Adrenal gland (tissue), 12 donors: ENCODE results near the gene CCDC54. TPM values are rescaled to one million over a fixed set of nuclear protein-coding genes. Genes with fewer than 3 reads are reported as not detected.

Source experiments
- DNase-seq, 7 donors: peaks; one replicate each; pipeline ENCODE4 v3.0.0-alpha.2; 2019 to 2020
- H3K27ac ChIP-seq, 5 donors: fragments of 200-600 bp; sonication (generic) in 4 of 5; 1 replicate in 3 of 5; 2 replicates in 2 of 5; pipeline versions ENCODE4 v1.5.1 to v1.8.0; 2016 to 2020; ENCODE audit warnings: mild to moderate bottlenecking in 1 of 5
- H3K27me3 ChIP-seq: fragments of 200-600 bp; 2 replicates; pipeline ENCODE4 v1.8.0; 2021
- H3K36me3 ChIP-seq, 2 donors: fragments of 200-600 bp; replicated peaks in 1 of 2; 1 replicate in 1 of 2; 2 replicates in 1 of 2; pipeline versions ENCODE4 v1.5.1 to v1.8.0; 2018 to 2022
- H3K4me1 ChIP-seq, 2 donors: fragments of 200-600 bp; replicated peaks in 1 of 2; 1 replicate in 1 of 2; 2 replicates in 1 of 2; pipeline versions ENCODE4 v1.5.1 to v1.8.0; 2018 to 2021
- H3K4me3 ChIP-seq, 4 donors: fragments of 200-600 bp; sonication (generic) in 3 of 4; one replicate each; pipeline ENCODE4 v1.5.1; 2016 to 2018
- H3K9me3 ChIP-seq, 3 donors: fragments of 200-600 bp; sonication (generic) in 1 of 3; replicated peaks in 1 of 3; 1 replicate in 2 of 3; 2 replicates in 1 of 3; pipeline versions ENCODE4 v1.5.1 to v1.8.0; 2016 to 2021
- CTCF ChIP-seq, 6 experiments: fragments of 450-650 bp in 4 of 6; fragments of 200-600 bp in 2 of 6; sonication (generic) in 1 of 6; IDR thresholded peaks; 1 replicate in 5 of 6; 2 replicates in 1 of 6; pipeline versions ENCODE4 v1.5.1 to v1.8.0; 2016 to 2021; ENCODE audit warnings: antibody characterized with exemption in 6 of 6, mild to moderate bottlenecking in 2 of 6, moderate library complexity in 1 of 6
- POLR2A ChIP-seq, 2 donors: fragments of 450-650 bp; IDR thresholded peaks; one replicate each; pipeline ENCODE4 v1.6.1; 2017; ENCODE audit warnings: antibody characterized with exemption in 2 of 2, mild to moderate bottlenecking in 2 of 2, moderate library complexity in 1 of 2
- WGBS, 4 donors: extraction: QIAGEN DNeasy Blood & Tissue Kit in 2 of 4; methylation state at CpG; one replicate each; pipeline versions ENCODE4 v1.1.5 to v1.1.7; 2013 to 2017; 5-methylcytosine and 5-hydroxymethylcytosine counted together
- intact Hi-C, 2 donors: fragments of 100-400 bp; cut with DNase I; formaldehyde crosslinking; loops; one replicate each; pipeline versions ENCODE4 v1.14.1 to v1.15.0; 2022 to 2023
- polyA plus RNA-seq, 3 donors: library from polyadenylated mRNA; stranded (reverse); fragments of 200-250 nt in 2 of 3; fragments of 350-450 nt in 1 of 3; fragmentation: Illumina TruSeq in 1 of 3; extraction: RNeasy Lipid Tissue Mini Kit (QIAGEN cat#74804) in 1 of 3; gene quantifications; one replicate each; pipeline ENCODE4 v1.2.3, GENCODE V29; 2013 to 2014
- total RNA-seq, 9 donors: library from RNA; depleted of rRNA in 4 of 9; stranded (reverse); fragments of >200 nt in 4 of 9; fragments of 120-200 nt in 1 of 9; fragmentation: NEBNext Ultra II Directional in 1 of 9; extraction: Animal tissue kit (Norgen Biotek cat#: 25700) in 1 of 9; gene quantifications; one replicate each; pipeline versions ENCODE4 v1.1.0 to v1.2.4, GENCODE V29; 2013 to 2023
- donor health status: healthy with polysubstance abuse.
- donor health status: Bipolar disorder and iron deficiency.
- donor health status: DM: yes; HTN: yes; CAD: no.
- donor health status: DM: no; HTN: no; CAD: no.
- donor health status: DM: no; HTN: no; CAD: no.
- donor health status: DM: yes; HTN: yes; CAD: no.

CCDC54 gene
- total and polyA plus RNA-seq, 12 donors: 0.17 TPM; not detected in 11

- H3K27me3 ChIP-seq: no peaks in the 10 kb centered on the region
- H3K36me3 ChIP-seq: no peaks in the 10 kb centered on the region
- no peak overlapping the region for H3K27ac ChIP-seq
- peaks cover under 1% of the 10 kb centered on the region in 2 donors for H3K4me1 ChIP-seq
- TF ChIP-seq POLR2A (IDR thresholded peaks at IDR 0.05): no peak
- TF ChIP-seq CTCF (IDR thresholded peaks at IDR 0.05): no peak
- intact Hi-C loops: loop anchor here in 1 of 2 donors (10.0 kb wide), 2 partner anchors 150 to 190 kb away; no protein-coding TSS in a partner anchor
- DNase-seq: no peak
- no peak overlapping the region for H3K4me3 ChIP-seq
- H3K9me3 ChIP-seq: no peaks in the 10 kb centered on the region
Observed at GRCh38 chr3:107425033-107425432, 47.8 kb downstream of the CCDC54 start.

DNA sequence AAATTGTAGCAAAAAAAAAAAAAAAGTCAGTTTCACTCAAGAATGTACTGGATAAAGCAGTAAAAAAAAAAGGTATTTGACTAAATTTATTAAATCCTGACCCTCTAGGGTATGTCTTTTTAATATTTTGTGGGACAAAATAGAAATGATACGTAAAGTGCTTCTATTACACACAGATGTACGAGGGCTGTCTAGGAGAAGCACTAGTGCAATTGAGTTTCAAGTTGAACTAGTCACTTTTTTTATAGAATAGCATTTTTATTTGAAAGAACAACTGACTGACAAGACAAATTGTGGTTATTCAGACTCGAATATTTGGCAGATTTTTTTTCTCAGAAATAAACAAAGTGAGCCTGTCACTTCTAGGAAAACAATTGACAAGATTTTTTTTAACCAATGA is 49.0 kb downstream of the CCDC54 start:
- WGBS, 4 donors: 63 to 77% (median 71%) methylated on average over 3 of the region's 3 CpGs
- Histone ChIP-seq H3K4me1 (peaks cover 6% of the 10 kb centered on the region in 2 donors), H3K36me3 (no peaks in the 10 kb centered on the region), H3K27me3 (no peaks in the 10 kb centered on the region), H3K4me3 (no peak overlapping the region), H3K9me3 (no peaks in the 10 kb centered on the region), H3K27ac (no peak overlapping the region)
- intact Hi-C loops: loop anchor here in 1 of 2 donors (10.0 kb wide), 2 partner anchors 151 to 191 kb away; no protein-coding TSS in a partner anchor
- no peak for DNase-seq
- TF ChIP-seq POLR2A (IDR thresholded peaks at IDR 0.05) (no peak), CTCF (IDR thresholded peaks at IDR 0.05) (no peak)

Other genes with a start within 250 kb of the CCDC54 start
- gene BBX, start 145.5 kb downstream of the CCDC54 start, total RNA-seq: 100 to 1,000 TPM in 7 of 9 donors, 10 to 100 TPM in 2; 87.5 to 208 (median 123) TPM
- gene BBX, start 145.5 kb downstream of the CCDC54 start, polyA plus RNA-seq: 10 to 100 TPM; 12.8 to 72.1 (median 19.4) TPM